Pancreas (tissue), 10 donors: ENCODE data around the gene NMRAL1. TPM values are rescaled to one million over a fixed set of nuclear protein-coding genes. Genes with fewer than 3 reads are reported as not detected.

Experiments used
- ATAC-seq, 4 donors: fragments of 200-7000 bp; cut with Tn5 transposase; one replicate each; pipeline versions ENCODE4 v1.8.0 to v1.9.1; 2020; ENCODE audit warnings: mild to moderate bottlenecking in 4 of 4, moderate library complexity in 4 of 4
- DNase-seq, 6 donors: peaks; one replicate each; pipeline ENCODE4 v3.0.0-alpha.2; 2020
- FAIRE-seq: peaks from 2 replicates; lab custom pipeline; 2012; peaks lifted over from hg19 to GRCh38; lab: Jason Lieb, UNC
- H3K27ac ChIP-seq, 4 donors: fragments of 200-600 bp; sonication (generic); 1 replicate in 3 of 4; 2 replicates in 1 of 4; pipeline versions ENCODE4 v1.5.0 to v1.8.0; 2020
- H3K27me3 ChIP-seq, 4 donors: fragments of 200-600 bp; one replicate each; pipeline ENCODE4 v1.8.0; 2021
- H3K36me3 ChIP-seq, 3 donors: fragments of 200-600 bp; sonication (generic) in 1 of 3; one replicate each; pipeline versions ENCODE4 v1.5.0 to v1.8.0; 2020 to 2021
- H3K4me1 ChIP-seq, 3 donors: fragments of 200-600 bp; one replicate each; pipeline ENCODE4 v1.8.0; 2021
- H3K4me3 ChIP-seq, 4 donors: fragments of 200-600 bp; sonication (generic) in 2 of 4; one replicate each; pipeline versions ENCODE4 v1.5.0 to v1.8.0; 2020 to 2021
- H3K9me3 ChIP-seq, 4 donors: fragments of 200-600 bp; one replicate each; pipeline ENCODE4 v1.8.0; 2021
- CTCF ChIP-seq, 4 donors: fragments of 200-600 bp; sonication (generic) in 3 of 4; IDR thresholded peaks; one replicate each; pipeline versions ENCODE4 v1.5.0 to v1.8.0; 2021; ENCODE audit warnings: antibody characterized with exemption in 4 of 4
- WGBS, 2 donors: extraction: QIAGEN DNeasy Blood & Tissue Kit; methylation state at CpG; one replicate each; pipeline ENCODE4 v1.1.7; 2013; 5-methylcytosine and 5-hydroxymethylcytosine counted together
- intact Hi-C, 3 donors: fragments of 100-400 bp; cut with DNase I; formaldehyde crosslinking; loops; one replicate each; pipeline versions ENCODE4 v1.11.1 to v1.14.2; 2022
- polyA plus RNA-seq, 2 donors: library from polyadenylated mRNA; stranded (reverse); fragments of 200-250 nt; gene quantifications; one replicate each; pipeline ENCODE4 v1.2.3, GENCODE V29; 2013
- total RNA-seq, 6 donors: library from RNA; stranded (reverse); fragmentation: NEBNext Ultra II Directional in 4 of 6; extraction: Animal tissue kit (Norgen Biotek cat#: 25700) in 4 of 6; gene quantifications; one replicate each; pipeline versions ENCODE4 v1.2.1 to v1.2.4, GENCODE V29; 2021 to 2023
- donor health status: healthy with polysubstance abuse.
- donor health status: DM: no; HTN: no; CAD: no; lungs with moderate emphysema.
- donor health status: DM: no; HTN: no; CAD: no.
- donor health status: control.
- donor health status: control.
- donor health status: Bipolar disorder and iron deficiency.
- donor health status: DM: yes; HTN: yes; CAD: no.
- donor health status: DM: no; HTN: no; CAD: no.
- donor health status: DM: no; HTN: no; CAD: no.
- donor health status: DM: yes; HTN: yes; CAD: no.

The NMRAL1 gene
- total and polyA plus RNA-seq, 8 donors: 21.9 to 84.7 (median 25.1) TPM

- no peak for DNase-seq
- FAIRE-seq: no peak
- 79 to 81% methylated on average over 27 of the region's 27 CpGs for WGBS, 2 donors
- H3K4me1 ChIP-seq: no peaks in the 10 kb centered on the region
- no peak for TF ChIP-seq CTCF (IDR thresholded peaks at IDR 0.05)
- H3K36me3 ChIP-seq: peaks cover 0 to 14% (median 3%) of the 10 kb centered on the region in 3 donors
- H3K4me3 ChIP-seq: no peak overlapping the region
- intact Hi-C loops: no loop called here
- ATAC-seq: peak in 3 of 4 donors; percentile 8 to 17 (median 12)
- H3K9me3 ChIP-seq: no peaks in the 10 kb centered on the region
- H3K27ac ChIP-seq: no peak overlapping the region
- no peaks in the 10 kb centered on the region for H3K27me3 ChIP-seq
Observed at GRCh38 chr16:4461250-4462085, 13.0 kb downstream of the NMRAL1 start.

GRCh38 chr16:4460936-4461249 is 13.5 kb downstream of the NMRAL1 start:
- WGBS, 2 donors: 84 to 91% methylated on average over 5 of the region's 5 CpGs

GRCh38 chr16:4455951-4456350 is 18.5 kb downstream of the NMRAL1 start:
- TF ChIP-seq CTCF (IDR thresholded peaks at IDR 0.05): no peak
- intact Hi-C loops: no loop called here
- no peak for ATAC-seq
- no peaks in the 10 kb centered on the region for H3K27me3 ChIP-seq
- 76 to 78% methylated on average over 10 of the region's 10 CpGs for WGBS, 2 donors
- H3K27ac ChIP-seq: no peak overlapping the region
- peak in 1 of 6 donors; percentile 34 for DNase-seq
- peaks cover 4 to 35% (median 11%) of the 10 kb centered on the region in 3 donors for H3K36me3 ChIP-seq
- no peak for FAIRE-seq
- no peaks in the 10 kb centered on the region for H3K9me3 ChIP-seq
- H3K4me1 ChIP-seq: no peaks in the 10 kb centered on the region
- H3K4me3 ChIP-seq: no peak overlapping the region

More at GRCh38 chr16:4460936-4461249, 13.5 kb downstream of the NMRAL1 start:
- H3K4me3 ChIP-seq: no peak overlapping the region
- FAIRE-seq (no peak), ATAC-seq (peak in 1 of 4 donors; percentile 13), DNase-seq (no peak)
- no peaks in the 10 kb centered on the region for H3K9me3 ChIP-seq
- H3K4me1 ChIP-seq: no peaks in the 10 kb centered on the region
- TF ChIP-seq CTCF (IDR thresholded peaks at IDR 0.05): no peak
- no peaks in the 10 kb centered on the region for H3K27me3 ChIP-seq
- intact Hi-C loops: no loop called here
- no peak overlapping the region for H3K27ac ChIP-seq
- peaks cover 1 to 18% (median 3%) of the 10 kb centered on the region in 3 donors for H3K36me3 ChIP-seq

GRCh38 chr16:4455081-4455480 is 19.3 kb downstream of the NMRAL1 start:
- no peak for TF ChIP-seq CTCF (IDR thresholded peaks at IDR 0.05)
- Histone ChIP-seq H3K36me3 (peaks cover 4 to 44% (median 19%) of the 10 kb centered on the region in 3 donors), H3K27ac (no peak overlapping the region), H3K27me3 (no peaks in the 10 kb centered on the region), H3K4me1 (no peaks in the 10 kb centered on the region), H3K4me3 (no peak overlapping the region), H3K9me3 (no peaks in the 10 kb centered on the region)
- ATAC-seq (no peak), DNase-seq (peak in 1 of 6 donors; percentile 55), FAIRE-seq (no peak)
- 92 to 93% methylated on average over 14 of the region's 14 CpGs for WGBS, 2 donors
- intact Hi-C loops: no loop called here

- no peak for FAIRE-seq
- intact Hi-C loops: no loop called here
- no peak for TF ChIP-seq CTCF (IDR thresholded peaks at IDR 0.05)
Observed at GRCh38 chr16:4454623-4455022, 19.8 kb downstream of the NMRAL1 start.

More at GRCh38 chr16:4454623-4455022, 19.8 kb downstream of the NMRAL1 start:
- ATAC-seq (no peak), DNase-seq (peak in 1 of 6 donors; percentile 32)
- Histone ChIP-seq H3K9me3 (no peaks in the 10 kb centered on the region), H3K4me3 (no peak overlapping the region), H3K27ac (no peak overlapping the region), H3K4me1 (no peaks in the 10 kb centered on the region), H3K36me3 (peaks cover 4 to 48% (median 22%) of the 10 kb centered on the region in 3 donors), H3K27me3 (no peaks in the 10 kb centered on the region)
- 84 to 92% methylated on average over 9 of the region's 9 CpGs for WGBS, 2 donors
